Posterior cingulate gyrus (tissue), 11 donors: ENCODE data around the gene DENND10.
"Not testable (repeated sequence)": the region's sequence is repeated elsewhere in the genome, so short reads cannot be mapped to it uniquely, and the experiment has no call there.

Experiments
- DNase-seq, 10 donors: peaks; one replicate each; pipeline versions ENCODE4 v3.0.0 to v3.0.0-alpha.2; 2020 to 2021; ENCODE audit warnings: mixed read lengths in 3 of 10
- intact Hi-C: fragments of 100-400 bp; cut with DNase I; formaldehyde crosslinking; loops from one replicate; pipeline ENCODE4 v1.15.1; 2023

The DENND10 gene

DNA sequence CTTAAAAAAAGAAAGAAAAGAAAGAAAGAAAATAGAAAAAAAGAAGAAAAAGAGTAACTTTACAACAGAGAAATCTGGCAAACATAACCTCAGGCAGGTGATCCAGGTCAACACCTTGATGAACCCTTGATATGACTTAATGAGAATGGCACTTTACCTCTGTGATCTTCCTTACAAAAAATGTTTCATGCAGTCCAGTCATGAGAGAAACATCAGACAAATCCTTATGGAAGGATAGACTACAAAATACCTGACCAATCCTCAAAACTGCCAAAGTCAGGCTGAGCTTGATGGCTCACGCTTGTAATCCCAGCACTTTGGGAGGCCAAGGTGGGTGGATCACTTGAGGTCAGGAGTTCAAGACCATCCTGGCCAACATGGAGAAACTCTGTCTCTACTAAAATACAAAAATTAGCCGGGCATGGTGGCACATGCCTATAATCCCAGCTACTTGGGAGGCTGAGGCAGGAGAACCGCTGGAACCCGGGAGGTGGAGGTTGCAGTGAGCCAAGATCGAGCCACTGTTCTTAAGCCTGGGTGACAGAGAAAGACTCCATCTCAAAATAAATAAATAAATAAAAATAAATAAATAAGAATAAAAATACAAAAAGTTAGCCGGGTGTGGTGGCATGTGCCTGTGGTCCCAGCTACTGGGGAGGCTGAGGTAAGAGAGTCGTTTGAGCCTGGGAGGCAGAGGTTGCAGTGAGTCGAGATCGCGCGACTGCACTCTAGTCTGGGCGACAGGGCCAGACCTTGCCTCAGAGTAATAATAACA, 7.1 kb upstream of the DENND10 start:
- intact Hi-C loops, DNase-seq: not testable (repeated sequence)

DNA sequence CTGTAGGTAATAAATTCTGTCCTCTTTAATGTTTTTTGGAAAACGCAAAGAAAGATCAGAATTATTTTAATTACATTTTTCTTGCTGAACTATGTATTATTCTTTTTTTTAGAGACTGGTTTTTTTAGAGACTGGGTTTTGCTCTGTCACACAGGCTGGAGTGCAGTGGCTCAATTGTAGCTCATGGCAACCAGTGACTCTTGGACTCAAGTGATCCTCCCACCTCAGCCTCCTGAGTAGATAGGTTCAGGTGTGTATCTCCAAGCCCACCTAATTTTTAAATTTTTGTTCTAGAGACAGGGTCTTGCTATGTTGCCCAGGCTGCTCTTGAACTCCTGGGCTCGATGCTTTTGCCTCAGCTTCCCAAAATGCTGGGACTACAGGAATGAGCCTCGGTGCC, 5.3 kb upstream of the DENND10 start:
- intact Hi-C loops, result no loop called here
- no peak for DNase-seq

DNA sequence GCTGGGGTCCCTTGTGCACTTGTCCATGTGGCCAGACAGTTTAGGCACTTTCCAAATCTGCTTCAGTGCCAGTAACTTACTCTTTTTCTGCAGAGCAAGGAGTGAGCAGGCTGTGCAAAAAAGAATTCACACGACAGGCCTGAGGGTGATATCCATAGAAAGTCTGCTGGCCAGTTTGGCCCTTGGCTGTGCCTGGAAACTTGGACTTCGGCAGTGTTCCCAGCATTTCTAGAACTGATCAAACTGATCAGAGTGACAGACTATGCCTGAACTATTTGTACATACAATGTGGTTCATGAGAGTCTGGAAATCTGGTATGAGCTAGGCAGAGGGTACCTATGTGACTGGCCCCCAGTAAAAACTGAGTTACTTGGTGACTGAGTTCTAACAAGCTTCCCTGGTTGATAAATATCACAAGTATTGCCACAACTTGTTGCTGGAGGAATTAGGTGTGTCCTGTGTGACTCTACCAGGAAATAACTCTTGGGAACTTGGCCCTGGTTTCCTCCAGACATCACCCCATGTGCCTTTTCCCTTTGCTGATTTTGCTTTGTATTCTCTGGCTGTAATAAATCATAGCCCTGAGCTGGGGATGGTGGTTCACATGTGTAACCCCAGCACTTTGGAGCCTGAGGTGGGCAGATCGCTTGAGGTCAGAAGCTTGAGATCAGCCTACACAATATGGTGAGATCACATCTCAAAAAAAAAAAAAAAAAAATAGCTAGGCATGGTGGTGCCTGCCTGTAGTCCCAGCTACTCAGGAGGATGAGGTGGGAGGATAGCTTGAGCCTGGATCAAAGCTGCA, 3.3 kb upstream of the DENND10 start:
- no peak for DNase-seq
- intact Hi-C loops, result loop anchor here (5.0 to 10.0 kb wide), 2 partner anchors 346 to 627 kb away; partner anchors contain the start of genes CACUL1 and INPP5F

- intact Hi-C loops, result loop anchor here (5.0 to 10.0 kb wide), 2 partner anchors 347 to 626 kb away; partner anchors contain the start of genes CACUL1 and INPP5F
- no peak for DNase-seq
These were observed 2.4 kb upstream of the DENND10 start for GRCh38 chr10:119101366-119102098.

- DNase-seq, result no peak
- intact Hi-C loops, result loop anchor here (5.0 to 10.0 kb wide), 2 partner anchors 349 to 624 kb away; partner anchors contain the start of genes CACUL1 and INPP5F
These were observed 541 bp upstream of the DENND10 start for GRCh38 chr10:119103241-119103902.

DNA sequence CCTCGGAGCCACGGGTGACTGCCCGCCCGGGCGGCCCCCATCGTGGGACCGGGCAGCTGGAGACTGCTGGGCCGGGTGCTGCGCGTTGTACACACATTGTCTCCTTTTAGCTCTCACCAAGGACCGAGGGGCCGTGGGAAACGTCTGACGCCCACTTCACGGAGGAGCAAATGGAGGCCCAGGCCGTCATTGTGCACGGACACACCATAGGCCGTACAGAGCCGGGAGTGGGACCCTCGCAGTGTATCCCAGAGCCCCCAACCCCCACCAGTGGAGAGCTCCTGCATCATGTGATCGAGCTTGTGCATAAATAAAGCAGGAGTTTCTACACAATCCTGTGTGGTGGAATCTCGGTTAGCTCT, 722 bp downstream of the DENND10 start:
- intact Hi-C loops, result loop anchor here (2.0 to 10.0 kb wide), 3 partner anchors 24 to 623 kb away; partner anchors contain the start of genes CACUL1, EIF3A and INPP5F
- peak in 5 of 10 donors; percentile 12 to 84 (median 22) for DNase-seq

- intact Hi-C loops, result loop anchor here (2.0 to 10.0 kb wide), 2 partner anchors 24 to 350 kb away; partner anchors contain the start of genes CACUL1 and EIF3A
These were observed 1.2 kb downstream of the DENND10 start for GRCh38 chr10:119105155-119105554.

DNA sequence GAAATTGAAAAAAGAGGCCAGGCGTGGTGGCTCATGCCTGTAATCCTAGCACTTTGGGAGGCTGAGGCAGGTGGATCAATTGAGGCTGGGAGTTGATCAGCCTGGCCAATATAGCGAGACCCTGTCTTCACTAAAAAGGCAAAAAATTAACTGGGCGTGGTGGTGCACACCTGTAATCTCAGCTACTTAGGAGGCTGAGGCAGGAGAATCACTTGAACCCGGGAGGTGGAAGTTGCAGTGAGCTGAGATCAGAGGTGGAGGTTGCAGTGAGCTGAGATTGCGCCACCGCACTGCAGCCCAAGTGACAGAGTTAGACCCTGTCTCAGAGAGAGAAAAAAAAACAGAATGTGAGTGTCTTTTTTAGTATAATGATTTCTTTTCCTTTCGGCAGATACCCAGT, 2.0 kb downstream of the DENND10 start:
- intact Hi-C loops, result loop anchor here (2.0 to 10.0 kb wide), 2 partner anchors 25 to 351 kb away; partner anchors contain the start of genes CACUL1 and EIF3A
- DNase-seq, result not testable (repeated sequence)

More at GRCh38 chr10:119105155-119105554, 1.2 kb downstream of the DENND10 start:
- DNase-seq, result no peak

GRCh38 chr10:119107106-119107505, 3.2 kb downstream of the DENND10 start:
- intact Hi-C loops, result loop anchor here (10.0 kb wide), 1 partner anchor 352 kb away; the partner anchor contains the start of gene CACUL1
- not testable (repeated sequence) for DNase-seq

DNA sequence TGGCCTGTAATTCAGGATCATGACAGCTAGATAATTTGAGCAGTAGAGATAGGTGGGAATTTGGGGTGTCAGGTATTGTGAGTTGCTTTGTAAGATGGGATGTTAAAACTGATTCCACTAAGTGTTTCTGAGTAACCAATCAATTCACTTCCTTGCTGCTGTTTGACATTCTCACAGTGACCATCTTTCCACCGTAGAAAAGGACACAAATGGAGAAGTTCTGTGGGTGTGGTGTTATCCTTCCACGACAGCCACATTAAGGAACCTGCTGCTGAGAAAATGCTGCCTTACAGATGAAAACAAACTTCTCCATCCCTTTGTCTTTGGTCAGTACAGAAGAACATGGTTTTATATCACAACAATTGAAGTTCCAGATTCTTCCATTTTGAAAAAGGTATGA, 3.9 kb downstream of the DENND10 start:
- intact Hi-C loops, result loop anchor here (10.0 kb wide), 1 partner anchor 353 kb away; the partner anchor contains the start of gene CACUL1

GRCh38 chr10:119112056-119112455, 8.1 kb downstream of the DENND10 start:
- intact Hi-C loops, result no loop called here
- no peak for DNase-seq

More for the DNA sequence above, 3.9 kb downstream of the DENND10 start:
- DNase-seq, result not testable (repeated sequence)

DNA sequence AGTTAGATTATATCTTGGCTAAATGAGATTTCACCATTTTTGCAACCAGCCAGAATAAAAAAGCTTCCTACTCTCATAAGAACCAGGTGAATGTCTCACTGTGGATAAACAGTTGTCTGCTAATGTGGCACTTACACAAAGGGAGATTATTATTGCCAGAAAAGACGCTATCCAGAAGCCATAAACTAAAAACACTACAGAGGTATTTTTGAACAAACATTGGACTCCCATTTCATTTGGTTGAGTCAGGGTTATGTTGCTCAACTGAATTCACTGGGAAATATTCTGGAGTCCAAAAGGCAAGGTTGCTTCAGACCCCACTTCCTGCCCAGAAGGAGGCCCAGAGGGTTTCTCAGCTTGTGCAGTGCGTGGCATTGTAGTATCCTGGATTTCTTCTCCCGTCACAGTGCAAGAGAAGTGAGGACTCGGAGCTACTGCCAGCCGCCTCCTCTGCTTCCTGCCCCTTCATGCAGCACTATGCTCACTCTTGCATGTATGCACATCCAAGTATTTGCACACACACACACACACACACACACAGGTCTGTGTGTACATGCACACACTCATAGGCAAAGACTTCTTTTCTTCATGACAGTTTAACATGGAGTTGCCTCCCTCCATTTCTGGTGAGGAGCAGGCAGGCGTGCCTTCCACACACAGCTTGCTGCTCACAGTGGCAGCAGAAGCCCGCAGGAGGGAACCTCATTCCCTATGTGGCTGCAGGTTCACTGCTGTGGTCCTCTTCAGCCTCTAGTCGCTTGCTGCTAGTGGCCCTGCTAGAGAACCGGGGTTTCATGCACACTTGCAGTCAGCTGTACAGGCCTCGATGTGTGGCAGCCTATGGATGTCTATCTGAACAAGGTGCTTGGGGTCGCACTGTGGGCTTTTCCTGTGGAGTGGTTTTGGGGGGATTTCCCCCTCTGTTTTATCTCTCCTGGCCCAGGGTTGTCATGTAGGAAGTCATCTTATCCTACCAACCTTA, 10.1 kb downstream of the DENND10 start:
- DNase-seq, result no peak
- intact Hi-C loops, result no loop called here

GRCh38 chr10:119115926-119116325, 12.0 kb downstream of the DENND10 start:
- DNase-seq, result no peak
- intact Hi-C loops, result no loop called here

DNA sequence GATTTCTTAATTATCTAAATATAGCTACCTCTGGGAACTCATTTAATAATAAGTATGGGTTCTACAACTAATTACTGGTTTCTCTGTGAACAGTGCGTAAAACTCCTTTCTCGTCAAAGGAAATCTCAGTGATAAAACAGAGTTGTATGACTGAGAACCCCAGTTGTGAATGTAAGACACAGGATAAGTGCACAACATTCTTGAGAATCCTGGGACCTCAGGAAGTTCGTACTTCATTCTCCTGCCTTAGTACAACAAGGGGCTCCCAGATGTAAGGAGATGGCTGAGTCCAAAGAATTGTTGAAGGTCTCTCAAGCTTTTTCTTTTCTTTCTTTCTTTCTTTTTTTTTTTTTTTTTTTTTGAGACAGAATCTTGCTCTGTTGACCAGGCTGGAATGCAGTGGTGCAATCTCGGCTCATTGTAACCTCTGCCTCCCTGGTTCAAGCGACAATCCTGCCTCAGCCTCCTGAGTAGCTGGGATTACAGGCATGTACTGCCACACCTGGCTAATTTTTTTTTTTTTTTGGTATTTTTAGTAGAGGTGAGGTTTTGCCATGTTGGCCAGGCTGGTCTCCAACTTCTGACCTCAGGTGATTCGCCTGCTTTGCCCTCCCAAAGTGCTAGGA, 12.5 kb downstream of the DENND10 start:
- intact Hi-C loops, result no loop called here
- no peak for DNase-seq

GRCh38 chr10:119118231-119118630, 14.3 kb downstream of the DENND10 start:
- intact Hi-C loops, result no loop called here
- DNase-seq, result no peak

- no peak for DNase-seq
- intact Hi-C loops, result no loop called here
These were observed 15.5 kb downstream of the DENND10 start for GRCh38 chr10:119119400-119119799.

- no peak for DNase-seq
- intact Hi-C loops, result no loop called here
These were observed 16.5 kb downstream of the DENND10 start for GRCh38 chr10:119120413-119120867.

GRCh38 chr10:119120875-119121274, 17.0 kb downstream of the DENND10 start:
- DNase-seq, result no peak
- intact Hi-C loops, result no loop called here
